Activated T-cell treated with anti-CD3 and anti-CD28 coated beads for 1 hour (primary cell): ENCODE results near the gene BBS9.
"Not testable (repeated sequence)": the region's sequence is repeated elsewhere in the genome, so short reads cannot be mapped to it uniquely, and the experiment has no call there.

Experiments
- DNase-seq: peaks from one replicate; pipeline ENCODE4 v3.0.0-alpha.2; 2020; ENCODE audit warnings: low read depth

The BBS9 gene

DNA sequence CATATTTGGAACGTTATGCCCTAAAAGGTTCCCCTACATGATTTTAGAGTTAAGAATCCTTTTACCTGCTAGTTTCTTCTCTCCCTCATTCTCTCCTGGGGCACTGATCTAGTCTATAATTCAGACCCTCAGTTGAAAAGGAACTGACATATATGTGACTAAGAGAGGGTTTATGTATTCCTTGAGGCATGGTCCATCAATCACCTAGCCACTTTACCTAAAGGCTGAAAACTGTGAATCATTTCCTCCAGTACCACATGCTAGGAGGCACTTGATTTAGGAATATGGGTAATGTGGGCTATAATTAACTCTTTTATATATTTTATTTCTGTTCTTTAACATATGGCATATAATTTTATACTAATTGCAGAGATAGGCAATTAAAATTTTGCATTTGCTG is 303.5 kb downstream of the BBS9 start:
- DNase-seq: no peak

DNA sequence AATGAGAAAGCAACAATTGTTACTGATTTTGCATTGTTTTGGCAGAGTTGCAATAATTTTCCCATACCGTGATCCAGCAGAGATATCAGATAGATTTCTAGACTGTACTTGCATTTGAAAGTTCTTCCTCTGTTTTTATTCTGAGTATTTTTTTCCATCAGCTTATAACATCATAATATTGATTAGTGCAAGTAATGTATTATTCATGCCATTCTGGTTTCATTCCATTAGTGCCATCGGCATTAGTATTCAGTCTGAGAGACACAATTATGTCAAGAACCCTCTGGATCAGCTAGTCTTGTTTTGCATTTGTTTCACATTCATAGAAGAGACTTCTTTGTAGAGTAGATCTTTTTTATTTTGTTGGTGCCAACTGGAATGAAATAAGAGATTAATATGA is 304.0 kb downstream of the BBS9 start:
- no peak for DNase-seq

DNA sequence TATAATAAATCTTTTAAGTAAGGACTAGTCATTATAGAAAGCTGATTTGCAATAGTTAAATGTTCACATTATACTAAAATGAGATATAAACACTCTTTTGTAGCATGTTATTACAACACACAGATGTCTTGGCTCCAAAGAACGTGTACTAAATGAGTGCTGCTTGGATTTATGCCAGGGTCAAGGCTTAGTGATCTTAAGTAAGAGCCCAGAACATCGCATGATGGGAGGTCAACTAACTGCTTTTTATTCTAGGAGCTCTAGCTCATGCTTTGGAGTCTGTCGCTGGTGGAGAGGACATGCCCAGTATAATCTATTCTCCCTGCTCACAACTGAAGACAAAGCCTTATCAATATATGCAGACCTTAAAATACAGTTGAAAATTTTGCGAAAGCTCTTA is 315.1 kb downstream of the BBS9 start:
- no peak for DNase-seq

DNA sequence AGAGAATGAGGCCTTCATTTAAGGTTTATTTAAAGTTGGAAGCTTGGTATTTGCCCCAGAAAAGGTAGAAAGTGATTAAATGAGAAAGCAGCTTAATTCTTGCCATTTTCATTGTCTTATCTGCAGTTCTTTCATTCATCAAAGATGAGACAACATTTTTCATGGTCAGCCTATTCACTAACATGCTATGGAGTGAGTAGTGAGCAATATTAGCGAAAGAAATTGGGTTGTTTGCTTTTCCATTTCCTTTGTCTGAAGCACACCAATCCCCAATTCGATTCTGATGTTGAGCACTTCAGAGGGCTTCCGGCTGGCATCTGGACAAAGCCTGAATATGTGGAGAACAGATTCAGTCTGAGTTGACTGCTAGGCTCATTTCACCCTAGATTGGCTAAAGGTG is 317.2 kb downstream of the BBS9 start:
- DNase-seq: no peak

DNA sequence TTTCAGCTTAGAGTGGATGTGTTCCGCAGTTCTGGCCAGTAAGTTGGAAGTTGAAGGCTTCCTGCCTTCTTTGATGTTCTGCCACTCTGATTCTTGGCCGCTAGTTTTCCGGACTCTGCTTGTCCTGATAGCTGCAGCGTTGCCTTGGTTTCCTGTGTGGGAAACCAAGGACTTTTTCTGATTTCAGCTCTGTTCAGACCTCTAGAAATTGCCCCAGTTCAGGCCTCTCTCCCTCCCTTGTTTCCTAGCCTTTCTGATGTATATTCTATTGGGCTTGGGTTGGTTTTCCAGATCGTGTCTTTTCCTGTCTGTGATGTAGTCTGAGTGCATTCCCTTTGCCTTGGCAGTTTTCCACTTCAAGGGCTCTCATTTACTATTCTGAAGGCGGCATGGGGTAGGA is 318.7 kb downstream of the BBS9 start:
- no peak for DNase-seq

DNA sequence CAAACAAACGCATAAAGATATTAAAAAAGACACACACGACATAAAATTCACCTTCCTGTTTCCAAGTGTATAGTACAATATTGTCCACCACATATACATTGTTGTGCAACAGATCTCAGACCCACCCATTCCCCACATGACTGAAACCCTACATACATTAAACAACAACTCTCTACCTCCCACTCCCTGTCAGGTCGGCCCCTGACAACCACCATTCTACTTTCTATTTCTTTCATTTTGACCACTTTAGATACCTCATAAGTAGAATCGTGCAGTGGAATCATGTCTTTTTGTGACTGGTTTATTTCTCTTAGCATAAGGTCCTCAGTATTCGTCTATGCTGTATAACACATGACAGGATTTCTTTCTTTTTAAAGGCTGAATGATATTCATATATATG is 320.5 kb downstream of the BBS9 start:
- no peak for DNase-seq

DNA sequence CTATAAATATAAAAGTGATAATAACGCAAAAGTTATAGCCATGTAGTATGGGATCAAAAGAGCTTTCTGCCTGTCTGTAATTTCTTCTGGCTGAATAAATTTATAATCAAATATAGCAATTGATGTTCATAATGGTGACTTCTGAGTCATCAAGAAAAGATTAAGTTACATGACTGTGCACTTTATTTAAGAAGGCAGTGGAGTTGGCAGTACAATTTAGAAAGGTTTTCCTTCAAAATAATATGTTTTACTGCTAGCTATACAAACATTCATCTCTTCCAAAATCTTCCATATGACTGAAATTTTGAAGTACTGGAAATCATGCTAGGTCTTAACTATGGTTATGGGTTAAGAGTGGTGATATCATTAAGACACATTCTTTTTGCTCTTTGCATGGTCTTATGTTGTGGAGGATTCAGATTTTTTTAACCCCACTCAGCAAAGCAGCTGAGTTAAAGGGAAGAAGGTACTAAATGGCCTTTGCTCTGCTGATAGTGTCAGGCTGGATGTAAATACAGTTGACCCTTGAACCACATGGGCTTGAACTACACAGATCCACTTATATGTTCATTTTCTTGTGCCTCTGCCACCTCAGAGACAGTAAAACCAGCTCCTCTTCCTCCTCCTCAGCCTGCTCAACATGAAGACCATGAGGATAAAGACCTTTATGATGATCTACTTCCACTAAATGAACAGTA is 323.6 kb downstream of the BBS9 start:
- no peak for DNase-seq

DNA sequence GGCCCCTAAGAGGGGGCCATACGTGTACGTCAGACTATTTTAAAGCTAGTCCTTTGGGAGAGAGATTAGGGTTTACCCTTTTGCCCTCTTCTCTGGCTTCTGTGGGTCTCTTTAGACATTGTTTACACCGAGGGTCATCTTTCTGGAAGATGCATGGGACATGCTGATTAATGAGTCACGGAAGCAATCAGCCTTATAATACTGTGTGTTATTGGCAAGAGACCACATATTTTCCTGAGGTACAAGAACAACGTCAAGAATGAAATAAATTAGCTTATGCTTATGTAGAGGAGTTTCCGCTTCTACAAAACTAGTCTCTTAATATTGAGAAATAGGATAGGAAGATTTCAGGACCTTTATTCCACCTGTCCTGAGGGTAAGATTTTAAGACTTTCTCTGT is 327.7 kb downstream of the BBS9 start:
- no peak for DNase-seq

DNA sequence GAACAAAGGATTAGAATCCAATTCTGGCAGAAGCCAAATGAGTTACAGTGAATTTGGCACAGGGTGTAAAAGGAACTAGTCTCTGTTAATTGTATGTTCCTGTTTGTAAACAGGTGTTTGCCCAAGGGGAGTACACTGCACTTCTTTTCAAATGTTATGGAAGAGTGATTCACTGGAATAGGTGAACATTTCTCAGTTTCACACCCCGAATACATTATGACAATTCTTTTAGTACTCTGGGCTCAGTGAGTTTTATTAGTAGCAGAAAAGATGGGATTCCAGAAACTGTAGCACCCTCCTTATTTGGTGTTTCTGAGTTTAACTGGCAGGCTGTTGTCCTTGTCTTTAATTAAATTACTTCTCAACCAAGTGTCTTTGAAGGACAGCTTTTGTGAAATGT is 329.2 kb downstream of the BBS9 start:
- DNase-seq: no peak

DNA sequence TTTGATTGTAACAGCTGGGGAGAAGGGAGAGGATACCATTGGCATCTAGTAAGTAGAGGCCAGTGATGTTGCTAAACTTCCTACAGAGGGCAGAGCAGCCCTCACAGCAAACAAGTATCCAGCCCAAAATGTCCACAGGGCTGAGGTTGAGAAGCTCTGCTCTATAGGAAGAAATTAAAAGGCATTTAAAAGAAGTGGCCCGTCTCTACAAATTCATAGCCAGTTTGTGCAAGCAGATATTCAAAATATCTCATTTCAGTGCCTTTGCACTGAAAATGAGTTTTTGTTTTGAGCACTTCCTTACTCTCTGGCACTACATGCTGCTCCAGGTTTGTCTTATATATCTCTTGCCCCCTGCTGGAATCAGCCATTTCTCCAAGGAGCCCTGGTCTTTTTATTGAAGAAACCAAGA is 330.0 kb downstream of the BBS9 start:
- DNase-seq: no peak

DNA sequence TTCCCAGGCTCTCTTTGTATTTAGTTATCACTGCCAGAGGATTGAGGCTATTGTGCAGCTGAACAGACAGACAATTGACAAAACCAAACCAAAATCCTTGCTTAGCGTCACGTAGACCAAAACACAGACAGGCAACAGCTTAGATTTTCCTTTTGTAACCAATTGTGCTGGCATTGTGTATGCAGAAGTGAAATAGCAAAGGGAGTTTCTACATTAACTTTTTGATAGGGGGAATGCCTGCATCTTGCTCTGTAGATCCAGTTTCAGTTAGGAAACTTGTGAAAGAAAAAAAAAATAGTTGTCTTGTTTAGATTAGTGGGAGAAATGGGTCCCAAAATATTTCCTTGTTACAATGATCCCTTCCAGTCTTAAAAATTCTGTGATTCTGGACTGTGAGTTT is 333.8 kb downstream of the BBS9 start:
- no peak for DNase-seq

DNA sequence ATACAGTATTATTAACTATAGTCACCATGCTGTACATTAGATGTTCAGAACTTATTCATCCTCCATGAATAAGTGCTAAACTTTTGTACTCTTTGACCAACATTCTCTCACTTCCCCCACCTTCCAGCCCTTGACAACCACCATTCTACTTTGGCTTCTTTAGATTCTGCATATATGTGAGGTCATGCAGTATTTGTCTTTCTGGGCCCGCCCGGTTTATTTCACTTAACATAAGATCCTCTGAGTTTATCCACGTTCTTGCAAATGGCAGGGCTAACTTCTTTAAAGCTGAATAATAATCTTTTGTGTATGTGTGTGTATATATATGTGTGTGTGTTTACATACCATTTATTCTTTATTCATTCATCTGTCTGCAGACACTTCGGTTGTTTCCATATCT is 336.8 kb downstream of the BBS9 start:
- DNase-seq: no peak

DNA sequence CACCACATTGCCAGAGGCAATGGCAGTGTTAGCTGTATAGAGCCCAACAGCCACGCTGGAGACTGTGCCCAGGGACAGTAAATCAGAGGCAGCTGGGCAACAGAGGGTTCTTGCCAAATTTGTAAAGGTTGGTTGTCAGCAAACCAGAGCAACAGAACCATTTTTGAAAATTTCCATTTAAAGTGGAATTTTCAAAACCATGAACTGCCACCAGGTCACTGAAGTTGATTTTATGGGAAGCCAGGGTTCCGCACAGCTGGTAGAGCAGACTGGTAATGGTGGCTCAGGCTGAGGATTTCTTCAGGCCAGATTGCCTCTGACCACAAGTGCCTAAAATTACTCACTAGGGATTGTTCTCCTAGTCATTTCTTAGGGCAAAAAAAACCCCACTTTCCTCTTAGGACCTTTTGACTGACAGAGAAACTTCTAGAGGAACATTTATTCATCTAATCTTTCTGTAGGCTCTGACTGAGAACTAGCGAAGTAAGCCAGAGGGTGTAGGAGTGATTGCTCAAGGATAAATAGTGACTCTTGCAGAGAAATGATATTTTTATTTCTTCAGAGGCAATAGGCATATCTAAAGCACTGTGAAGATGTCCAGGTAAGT is 342.4 kb downstream of the BBS9 start:
- DNase-seq: no peak

DNA sequence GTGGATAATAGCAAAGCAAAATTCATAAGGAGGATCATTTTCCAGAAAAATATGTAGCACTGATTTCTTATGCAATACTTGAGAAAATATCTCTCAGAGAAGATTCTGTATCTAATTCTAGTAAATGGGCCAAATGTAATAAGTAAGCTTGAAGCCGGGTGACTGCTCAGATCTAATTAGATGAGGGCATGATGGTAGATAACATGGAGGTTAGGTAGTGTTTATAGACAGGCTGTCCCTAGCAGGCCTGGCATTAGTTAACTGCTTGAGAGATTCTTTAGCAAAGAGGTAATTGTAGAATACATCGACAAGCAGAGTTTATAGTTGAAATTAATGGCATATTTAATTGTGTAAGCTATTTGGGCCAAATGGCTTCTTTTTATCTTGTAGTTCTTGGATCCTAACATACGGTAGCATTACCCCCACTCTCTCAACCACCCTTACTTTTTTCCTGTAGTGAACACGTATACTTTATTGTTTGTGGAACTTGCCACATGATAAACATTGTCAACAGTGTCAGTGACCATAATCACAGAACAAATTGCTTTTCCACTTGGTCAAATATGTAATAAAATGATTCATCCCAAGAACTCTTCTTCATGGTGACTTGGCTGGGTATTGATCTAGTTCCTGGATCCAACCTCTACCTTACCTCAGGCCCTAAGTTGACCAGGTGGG is 343.1 kb downstream of the BBS9 start:
- DNase-seq: no peak

DNA sequence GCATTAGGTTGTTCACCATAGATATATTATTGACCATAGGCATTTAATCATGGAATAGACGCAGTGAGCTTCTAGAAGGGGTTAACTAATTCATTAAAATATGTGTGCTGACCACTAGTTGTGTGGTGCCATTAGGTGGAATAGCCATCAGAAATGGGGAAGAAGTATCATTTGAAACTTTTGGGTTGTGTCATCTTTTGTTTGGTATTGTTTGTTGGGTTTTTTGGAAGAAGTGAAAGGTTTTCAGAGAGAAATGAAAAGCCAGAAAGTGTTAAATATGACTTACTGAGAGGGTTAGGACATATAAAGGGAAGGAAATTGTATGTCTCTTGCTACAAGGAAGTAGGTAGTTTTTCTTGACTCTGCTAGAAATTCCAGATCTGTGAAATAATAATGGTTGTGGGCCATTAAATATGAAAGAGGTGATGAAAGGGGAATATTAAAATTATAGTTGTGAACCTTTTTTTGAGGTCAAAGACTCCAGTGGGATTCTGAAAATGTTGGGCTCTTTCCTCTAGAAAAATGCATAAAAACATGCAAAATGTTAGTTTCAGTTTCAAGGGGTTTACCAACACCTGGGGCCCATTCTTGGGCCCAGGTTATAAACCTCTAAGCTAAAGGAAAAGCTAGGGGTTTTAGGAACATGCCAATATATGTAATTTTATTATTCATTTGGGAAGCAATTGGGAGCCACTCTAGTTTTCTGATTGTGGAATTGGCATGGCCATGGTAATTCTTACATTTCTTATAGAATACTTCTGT is 348.5 kb downstream of the BBS9 start:
- no peak for DNase-seq

DNA sequence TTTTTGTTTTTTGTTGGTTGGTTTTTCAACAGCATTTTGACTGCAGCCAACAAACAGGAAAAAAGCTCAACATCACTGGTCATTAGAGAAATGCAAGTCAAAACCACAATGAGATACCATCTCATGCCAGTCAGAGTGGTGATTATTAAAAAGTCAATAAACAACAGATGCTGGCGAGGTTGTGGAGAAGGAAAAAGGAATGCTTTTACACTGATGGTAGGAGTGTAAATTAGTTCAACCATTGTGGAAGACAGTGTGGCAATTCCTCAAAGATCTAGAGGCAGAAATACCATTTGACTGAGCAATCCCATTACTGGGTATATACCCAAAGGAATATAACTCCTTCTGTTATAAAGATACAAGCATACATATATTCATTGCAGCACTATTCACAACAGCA is 355.1 kb downstream of the BBS9 start:
- not testable (repeated sequence) for DNase-seq

DNA sequence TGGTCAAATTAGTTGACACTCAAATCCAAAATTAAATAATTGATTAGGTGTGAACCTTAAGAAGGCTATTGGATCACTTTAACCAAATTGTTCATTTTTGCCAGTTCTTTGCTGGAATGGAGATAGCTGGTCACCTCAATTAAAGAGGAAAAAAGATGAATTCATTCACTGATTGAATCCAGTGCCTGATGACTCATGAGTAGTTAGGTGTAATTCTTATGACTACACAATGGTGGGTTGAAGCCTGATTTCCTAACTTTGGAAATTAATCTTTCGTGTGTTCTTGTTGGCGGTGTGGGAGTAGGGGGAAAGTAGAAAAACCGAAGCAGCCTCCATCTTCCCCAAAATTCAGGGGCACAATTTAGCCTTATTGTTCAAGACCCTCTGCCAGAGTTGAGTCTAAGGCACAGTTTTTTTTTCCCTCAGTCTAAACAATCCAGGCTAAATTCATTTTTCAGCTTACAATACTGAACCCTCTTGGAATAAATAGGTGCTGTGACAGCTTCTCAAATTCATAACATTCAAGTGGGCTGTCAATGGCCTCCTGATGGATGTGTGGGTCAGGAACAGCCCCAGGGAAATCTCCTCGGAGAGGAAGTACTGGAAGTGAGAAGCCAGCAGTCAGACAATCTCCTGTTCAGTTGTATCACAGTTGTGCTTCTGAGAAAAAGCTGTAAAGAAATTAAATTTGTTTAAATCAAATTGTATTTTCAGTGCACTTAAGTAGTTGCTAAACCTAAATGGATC is 356.6 kb downstream of the BBS9 start:
- no peak for DNase-seq

DNA sequence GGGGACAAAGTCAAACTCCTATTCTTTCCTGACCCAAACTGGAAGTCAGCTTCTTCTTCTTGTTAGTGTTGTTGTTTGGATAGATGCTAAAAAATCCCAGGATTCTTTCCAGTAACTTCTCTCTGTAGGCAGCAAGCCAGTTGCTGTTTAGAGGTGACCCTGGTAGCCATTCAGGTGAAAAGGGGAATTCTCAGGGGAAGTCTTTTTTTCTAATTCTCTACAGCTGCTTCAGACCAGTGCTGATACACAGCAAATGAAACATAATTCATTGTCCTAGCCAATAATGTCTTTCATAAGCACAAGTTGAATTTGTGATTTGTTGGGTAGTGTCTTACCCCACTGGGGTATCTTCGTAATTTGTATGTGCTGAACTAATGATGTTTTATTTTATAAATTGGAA is 357.3 kb downstream of the BBS9 start:
- no peak for DNase-seq

DNA sequence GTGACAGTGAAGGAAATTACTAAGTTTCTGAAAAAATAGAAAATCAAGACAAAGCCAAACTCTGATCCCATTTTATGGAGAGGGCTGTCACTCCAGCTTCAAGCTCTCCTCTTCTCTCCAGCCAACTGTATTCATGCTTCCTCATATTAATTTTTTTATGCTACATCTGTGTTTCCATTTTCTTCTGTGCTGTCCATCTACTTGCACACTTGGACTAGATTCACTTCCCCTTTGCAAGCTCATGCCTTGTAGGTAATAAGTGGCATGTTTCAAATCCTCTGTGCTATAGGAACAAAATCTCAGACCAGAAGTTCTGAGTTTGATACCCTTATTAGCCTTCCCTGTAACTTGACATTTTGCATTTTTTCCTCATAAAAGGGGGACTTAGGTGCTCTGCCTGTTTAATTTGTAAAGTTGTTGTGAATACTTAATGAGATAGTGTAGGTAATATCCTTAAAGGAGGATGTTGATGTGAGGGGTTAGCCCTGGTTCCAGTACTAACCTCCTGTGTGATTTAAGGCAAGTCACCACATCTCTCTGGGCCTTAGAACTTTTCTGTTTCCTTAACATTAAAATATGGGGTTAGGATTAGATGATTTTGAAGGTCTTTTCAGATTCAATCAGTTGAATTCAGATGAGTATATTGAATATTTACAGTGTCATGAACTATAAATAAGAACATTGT is 358.8 kb downstream of the BBS9 start:
- no peak for DNase-seq

DNA sequence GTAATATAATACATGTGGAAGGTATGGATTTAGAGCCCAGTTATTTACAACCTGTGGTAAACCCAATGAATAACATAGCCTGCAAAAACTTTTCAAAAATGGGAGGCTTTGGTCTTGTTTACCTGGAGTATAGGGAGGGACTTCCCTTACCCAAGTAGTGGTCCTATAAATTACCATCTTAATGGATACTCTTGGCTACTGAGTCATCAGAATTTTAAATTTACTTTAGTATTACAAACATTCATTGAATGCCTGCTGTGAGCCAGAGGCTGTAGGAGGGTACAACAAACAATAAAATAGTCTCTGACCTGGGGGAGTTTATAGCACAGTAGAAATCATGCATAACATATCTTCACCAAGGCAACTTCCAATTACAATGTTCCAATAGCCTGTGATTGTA is 365.1 kb downstream of the BBS9 start:
- DNase-seq: no peak

DNA sequence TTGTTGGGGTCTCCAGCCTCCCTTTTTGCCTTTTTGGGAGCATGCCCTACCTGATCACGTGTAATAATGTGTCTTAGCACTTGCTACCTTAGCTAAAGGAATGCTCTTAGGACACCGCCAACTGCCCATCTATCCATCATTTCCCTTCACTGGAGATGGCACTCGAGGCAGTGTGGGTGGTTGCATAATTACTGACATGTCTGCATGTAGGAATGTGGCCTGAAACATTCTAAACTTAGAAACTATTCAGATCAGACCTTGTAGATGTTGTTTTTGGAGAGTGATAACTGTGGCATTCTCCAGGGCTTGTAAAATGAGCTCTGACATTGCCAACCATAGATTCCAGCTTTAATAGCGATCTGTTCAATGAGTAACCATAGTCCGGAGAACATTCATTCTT is 365.8 kb downstream of the BBS9 start:
- no peak for DNase-seq

DNA sequence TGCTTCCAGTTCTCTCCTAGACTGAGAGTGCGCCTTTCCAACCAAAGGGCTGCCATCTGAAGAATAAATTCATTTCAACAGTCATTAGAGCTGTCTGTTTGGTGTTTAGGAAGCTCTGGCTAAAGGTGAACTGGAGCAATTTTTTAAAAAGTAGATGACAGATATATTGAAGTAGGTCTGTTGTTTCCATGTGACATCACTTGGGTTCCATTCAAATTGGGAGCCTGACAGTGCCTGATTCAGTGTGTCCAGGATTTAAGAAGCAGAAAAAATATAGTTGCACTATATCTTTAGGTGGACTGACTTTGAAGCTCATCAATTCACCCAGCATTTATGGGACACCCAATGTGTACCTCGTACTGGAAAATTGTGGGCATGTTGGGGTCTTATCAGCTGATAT is 367.7 kb downstream of the BBS9 start:
- no peak for DNase-seq
